Mesenteric fat pad (tissue), 1 donor: ENCODE results near the gene BIN2. TPM values are rescaled to one million over a fixed set of nuclear protein-coding genes. Genes with fewer than 3 reads are reported as not detected.
"Not testable (repeated sequence)": the region's sequence is repeated elsewhere in the genome, so short reads cannot be mapped to it uniquely, and the experiment has no call there.

Source experiments
- DNase-seq: peaks from one replicate; pipeline ENCODE4 v3.0.0-alpha.2; 2020; ENCODE audit warnings: low spot score
- total RNA-seq: library from RNA; stranded (reverse); fragmentation: NEBNext Ultra II Directional; extraction: Animal tissue kit (Norgen Biotek cat#: 25700); gene quantifications from one replicate; pipeline ENCODE4 v1.2.1, GENCODE V29; 2021
- donor health status: DM: yes; HTN: yes; CAD: no.

BIN2 gene
- total RNA-seq, 1 donor from 2014 or later = 14.4 TPM

DNA sequence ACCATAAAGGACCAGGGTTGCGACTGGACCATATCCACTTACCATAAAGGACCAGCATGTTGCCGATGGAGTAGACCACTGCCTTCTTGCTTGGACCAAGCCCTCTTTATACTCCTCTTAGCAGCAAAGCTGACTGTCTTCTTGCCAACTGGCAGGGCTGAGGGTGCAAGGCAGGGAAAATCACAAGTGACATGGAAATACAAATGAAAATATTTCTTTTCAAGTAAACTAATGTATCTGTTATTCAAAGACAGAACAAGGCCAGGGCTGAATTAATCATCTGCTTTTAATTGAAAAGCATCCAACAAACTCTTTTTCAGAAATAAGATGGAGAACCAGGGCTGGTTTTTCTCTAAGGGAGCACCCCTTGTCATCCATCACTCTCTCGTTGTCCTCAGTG is 22.6 kb upstream of the BIN2 start, which contains the start of gene CELA1:
Gene CELA1 (minus strand): TSS at position 99 of the 400 bp plus-strand sequence. CDS start 41 bp downstream, at position 58.
- DNase-seq = no peak

DNA sequence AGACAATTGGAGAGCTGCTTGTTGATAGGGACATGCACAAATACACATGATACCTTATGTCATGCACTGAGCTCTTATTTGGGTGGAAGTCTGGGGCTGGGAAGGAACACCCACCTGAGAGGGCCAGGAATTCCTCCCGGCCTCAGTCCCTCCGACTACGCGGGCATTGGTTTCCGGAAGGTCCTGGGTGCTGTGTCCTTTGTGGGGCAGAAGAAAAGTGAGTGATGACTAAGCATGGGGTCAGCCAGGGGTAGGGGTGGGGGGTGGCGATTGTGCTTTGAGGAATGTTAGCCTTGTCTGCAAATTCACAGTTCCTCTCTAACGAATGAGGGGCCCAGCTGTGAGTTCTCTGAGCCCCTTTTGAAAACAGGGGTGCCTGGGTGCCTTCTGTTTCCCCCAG is 21.7 kb upstream of the BIN2 start:
- DNase-seq = no peak

DNA sequence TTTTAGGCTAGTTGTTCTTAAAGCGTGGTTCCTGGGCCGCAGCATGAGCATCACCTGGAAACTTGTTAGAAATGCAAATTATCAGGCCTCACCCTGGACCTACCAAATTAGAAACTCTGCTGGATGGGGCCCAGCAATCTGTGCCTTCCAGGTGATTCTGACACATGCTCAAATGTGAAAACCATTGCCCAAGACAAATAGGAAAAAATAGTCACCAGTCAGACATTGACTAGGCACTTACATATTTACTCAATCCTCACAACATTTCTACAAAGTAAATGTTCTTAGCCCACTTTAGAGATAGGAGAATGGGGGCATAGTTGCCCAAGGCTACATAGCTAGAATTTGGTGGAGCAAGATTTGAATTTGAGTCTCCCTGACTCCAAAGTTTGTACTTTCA is 19.2 kb upstream of the BIN2 start:
- no peak for DNase-seq

DNA sequence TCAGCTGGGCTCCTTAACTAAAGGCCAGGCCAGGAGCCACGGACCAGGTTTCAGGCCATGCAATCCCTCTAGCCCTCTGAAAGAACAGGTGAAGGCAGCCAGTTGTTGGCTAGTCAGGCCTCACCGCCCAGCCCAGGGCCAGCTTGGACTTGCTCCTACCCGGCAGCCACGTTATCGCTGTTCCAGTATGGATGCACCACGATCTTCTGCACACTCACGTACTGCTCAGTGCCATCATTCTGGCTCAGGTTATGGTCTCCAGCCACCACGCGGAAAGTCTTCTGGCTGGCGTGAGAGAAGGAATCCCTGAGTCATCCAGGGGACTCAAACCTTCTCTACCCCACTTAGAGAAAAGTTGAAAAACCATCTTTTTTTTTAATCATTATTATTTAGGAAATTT is 18.4 kb upstream of the BIN2 start:
- no peak for DNase-seq

DNA sequence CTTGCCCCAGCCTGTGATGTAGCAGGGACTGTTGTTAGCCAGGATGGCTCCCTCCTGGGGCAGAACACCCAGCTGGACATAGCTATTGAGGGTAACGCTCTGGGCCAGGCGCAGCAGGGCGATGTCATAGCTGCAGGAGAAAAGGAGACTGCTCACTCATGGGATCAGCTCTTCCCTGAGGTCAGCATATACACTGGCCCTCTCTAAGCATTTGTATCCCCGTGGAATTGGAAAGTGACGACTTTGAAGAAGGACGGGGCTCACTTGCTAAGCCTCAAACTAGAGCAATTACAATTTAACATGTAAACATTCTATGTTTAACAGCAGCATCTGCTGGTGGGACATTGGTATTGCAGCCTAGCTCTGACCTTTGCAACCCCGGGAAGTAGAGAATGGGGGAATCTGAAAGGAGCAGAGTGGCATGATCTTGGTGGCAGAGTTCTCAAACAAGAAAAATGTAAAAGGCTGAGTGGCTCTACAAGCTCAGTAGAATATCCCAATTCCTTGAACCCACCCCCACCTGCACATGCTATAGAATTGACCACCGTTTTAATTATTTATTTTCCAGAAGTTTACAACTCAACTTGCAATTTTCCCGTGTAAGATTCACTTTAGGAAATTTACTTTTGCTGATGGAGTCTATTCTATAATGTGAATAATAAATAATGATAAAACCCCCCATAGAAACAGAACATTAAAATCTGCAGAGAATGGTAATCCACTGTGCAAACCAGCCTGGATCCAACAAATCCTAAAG is 17.5 kb upstream of the BIN2 start:
- no peak for DNase-seq

DNA sequence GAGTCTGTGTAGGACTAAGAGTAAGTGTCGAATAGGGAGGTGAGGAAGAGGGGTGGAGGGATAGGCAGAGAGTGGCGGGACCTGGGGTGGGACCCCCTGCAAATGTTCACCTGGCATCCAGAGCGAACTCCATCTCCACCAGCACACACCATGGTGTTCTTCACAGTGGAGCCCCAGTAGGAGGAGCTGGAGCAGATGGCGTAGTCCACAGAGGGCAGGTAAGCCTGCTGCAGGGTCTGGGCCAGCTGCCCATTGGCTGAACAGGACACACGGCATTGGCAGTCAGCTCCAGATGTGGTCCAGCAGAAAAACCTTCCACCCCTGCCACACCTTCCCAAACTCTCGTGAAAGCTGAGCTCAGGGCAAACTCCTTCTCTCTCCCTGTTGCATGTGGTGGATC is 15.8 kb upstream of the BIN2 start:
- no peak for DNase-seq

DNA sequence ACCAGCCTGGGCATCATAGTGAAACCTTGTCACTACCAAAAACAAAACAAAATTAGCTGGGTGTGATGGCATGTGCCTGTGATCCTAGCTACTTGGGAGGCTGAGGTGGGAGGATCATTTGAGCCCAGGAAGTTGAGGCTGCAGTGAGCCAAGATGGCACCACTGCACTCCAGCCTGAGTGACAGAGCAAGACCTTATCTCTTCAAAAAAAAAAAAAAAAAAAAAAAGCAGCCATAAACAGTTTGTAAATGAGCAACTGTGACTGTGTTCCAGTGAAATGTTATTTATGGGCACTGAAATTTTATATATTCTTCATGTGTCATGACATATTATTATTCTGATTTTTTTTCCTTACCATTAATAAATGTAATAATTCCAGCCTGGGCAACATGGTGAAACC is 13.4 kb upstream of the BIN2 start:
- DNase-seq = not testable (repeated sequence)

DNA sequence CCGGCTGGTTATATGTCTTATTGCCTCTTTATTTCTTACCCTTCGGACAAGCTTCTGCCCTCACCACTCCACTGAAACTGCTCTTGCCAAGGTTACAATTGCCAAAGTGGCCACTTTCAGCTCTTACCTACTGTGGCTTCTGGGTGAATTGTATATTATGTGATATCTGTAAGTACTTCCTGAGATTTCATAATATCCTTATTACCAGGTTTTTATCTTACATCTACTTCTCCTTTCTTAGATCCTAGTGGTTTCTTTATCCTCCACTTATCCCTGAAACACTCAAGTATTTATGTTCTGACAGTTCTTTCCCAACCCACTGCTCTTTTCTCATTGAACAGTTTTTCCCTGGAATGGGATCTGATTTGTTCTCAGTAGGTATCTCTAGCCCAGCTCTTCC is 12.0 kb upstream of the BIN2 start:
- DNase-seq = no peak

DNA sequence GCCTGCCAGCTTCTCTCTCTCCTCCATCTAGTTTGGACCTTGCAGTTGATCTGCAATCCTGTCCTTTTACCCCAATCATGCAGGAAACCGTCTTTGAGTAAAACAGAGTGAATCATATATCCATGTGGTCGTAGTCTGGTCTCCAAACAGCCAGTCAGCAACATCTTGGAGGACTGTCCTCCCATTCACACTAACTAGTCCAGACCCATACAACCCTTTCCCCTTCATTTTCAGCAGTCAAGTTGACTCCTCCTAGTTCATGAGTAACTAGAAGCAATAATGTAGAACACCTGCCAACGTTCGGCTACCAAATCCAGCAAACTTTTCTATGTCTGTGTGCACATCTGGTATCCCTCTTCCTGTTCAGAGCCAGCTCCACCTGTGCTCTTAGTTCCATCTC is 10.8 kb upstream of the BIN2 start:
- DNase-seq = no peak

DNA sequence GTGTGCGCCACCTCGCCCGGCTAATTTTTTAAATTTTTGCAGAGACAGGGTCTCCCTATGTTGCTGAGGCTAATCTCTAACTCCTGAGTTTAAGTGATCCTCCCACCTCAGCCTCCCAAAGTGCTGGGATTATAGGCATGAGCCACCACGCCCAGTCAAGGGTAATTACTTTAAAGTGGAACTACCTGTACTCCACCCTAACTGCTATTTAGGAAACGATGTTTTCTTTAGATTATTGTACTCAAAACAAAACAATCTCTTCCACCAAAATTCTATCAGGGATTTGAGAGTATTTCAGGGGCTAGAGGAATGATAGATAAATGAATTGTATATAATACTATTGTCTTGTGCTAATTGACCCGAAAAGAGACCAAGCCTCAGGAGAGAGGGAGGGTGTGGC is 9.6 kb upstream of the BIN2 start:
- no peak for DNase-seq

DNA sequence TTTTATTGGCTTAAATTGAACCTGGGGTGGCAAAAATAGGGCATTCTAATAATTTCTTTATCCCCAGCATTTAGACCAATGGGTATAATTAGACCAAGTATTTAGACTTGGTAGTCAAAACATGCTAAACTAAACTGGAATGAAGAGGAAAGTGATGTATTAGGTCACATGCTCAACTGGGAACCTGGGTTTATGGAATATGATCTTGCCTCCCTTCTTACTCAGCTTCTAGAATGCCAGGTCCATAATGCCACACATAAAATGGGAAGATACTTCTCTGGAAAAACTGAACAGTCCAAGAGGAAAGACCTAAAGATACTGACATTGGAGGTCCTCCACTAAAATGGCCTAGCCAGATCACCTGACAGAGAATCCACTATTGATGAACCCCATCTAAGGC is 6.2 kb upstream of the BIN2 start:
- DNase-seq = no peak

DNA sequence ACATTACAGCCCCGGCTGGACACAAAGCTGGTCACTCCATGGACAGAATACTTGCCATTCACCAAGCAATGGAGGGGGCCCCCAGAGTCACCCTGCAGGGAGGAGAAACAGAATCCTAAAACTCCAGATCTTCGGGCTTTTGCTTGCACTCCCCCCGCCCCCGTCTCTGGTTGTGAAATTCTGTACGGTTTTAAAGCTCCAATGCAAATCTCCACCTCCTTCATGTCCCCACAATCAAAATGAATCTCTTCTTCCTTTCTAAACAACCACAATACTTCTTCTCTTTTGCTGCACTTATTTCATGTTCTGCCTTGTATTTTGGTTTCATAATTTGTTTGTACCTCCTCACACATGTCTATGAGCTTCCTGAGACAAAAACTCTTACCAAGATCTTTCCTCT is 5.8 kb upstream of the BIN2 start:
- DNase-seq = no peak

DNA sequence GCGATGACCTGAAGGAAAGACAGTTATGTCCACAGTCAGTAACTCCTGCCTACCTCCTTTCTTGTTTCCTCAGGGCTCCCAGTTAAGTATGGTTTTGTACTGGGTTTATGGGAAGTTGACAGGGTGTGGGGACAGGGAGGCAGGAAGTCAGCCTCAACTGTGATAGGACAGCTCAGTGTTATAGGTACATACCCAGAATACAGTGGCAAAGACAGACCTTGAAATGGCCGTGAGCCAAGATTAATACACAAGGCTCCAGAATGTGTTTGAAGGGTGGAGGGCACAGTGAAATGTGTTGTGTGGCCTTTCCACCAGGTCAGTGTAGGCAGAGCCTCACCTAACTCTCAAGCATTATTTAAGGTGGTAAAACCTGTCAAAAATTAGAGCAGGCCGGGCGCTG is 4.6 kb upstream of the BIN2 start:
- DNase-seq = no peak

DNA sequence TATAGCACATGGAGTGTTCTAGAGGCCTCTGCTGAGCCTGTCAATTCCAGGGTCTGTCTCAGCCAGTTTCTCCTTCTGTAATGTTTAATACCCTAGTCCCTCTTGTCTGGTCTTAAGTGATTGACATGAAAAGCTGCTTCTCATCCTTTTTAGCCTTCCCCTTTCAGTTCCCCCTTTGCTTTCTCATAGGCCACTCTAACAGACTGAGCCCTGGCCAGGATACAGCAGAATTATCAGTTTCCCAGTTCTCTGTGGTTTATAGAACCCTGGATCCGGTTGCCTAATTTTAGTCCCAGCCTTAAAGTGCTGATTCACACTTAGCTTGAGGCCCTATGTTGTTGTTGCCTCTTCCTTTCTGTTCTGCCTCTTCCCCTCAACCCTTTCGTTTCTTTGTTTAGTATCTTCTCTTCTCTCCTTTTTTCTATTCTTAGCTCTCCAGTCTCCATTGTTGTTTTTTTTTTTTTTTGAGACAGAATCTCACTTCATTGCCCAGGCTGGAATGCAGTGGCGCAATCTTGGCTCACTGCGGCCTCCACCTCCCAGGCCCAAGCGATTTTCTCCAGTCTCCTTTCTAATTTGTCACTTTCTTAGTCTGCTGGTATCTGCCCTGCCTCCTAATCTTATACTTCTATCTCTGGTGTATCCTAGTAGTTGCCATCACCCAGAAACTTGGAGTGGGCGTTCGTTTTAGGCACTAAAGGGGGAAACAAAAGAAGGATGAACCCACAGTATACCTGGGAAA is 2.9 kb upstream of the BIN2 start:
- DNase-seq = no peak

DNA sequence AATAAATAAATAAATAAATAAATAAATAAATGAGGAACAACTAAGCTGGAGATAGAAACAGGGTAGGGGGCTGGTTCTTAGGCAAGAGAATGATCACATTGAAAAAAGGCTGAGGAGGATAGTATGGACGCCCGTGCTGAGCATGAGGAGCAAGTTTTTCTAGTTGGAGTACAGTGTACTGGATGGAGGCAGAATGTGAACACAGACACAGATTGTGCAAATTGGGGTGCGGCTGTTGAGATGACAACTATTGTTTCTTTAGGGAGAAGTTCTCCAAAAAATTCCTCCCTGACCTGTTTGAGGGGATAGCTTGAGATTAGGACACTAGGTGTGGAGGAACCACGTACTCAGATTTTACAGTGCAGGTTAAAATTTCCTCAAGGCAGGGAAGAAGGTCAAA is 979 bp upstream of the BIN2 start:
- no peak for DNase-seq

DNA sequence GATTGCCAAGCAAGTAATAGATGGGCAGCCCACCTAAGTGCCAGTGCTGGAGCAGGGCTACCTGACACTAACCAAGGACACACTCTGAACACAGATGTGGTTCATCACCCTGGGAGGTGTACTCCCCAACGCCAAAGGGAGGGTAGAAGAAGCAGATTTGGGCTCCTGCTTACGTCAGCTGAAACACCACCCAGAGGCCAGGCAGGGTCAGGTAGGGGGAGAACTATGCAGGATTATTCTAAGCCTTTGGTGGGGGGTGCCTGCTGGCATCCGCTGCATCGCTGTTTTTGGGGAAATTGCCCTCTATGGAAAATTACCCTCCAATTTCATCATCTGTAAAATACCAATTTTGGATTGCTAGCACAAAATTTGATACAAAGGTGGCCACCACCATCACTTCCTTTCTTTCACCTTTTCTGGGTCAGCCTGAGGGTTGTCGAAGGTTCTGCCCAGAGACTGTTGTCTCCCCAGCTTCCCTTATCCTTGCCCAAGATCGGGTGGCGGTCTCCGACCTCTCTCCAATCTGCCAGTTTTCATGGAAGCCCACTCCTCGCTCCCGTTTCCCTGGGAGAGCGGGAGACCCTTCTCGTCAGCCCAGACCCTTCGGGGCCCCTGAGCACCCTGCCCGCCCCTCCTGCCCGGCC is 535 bp downstream of the BIN2 start:
- no peak for DNase-seq

DNA sequence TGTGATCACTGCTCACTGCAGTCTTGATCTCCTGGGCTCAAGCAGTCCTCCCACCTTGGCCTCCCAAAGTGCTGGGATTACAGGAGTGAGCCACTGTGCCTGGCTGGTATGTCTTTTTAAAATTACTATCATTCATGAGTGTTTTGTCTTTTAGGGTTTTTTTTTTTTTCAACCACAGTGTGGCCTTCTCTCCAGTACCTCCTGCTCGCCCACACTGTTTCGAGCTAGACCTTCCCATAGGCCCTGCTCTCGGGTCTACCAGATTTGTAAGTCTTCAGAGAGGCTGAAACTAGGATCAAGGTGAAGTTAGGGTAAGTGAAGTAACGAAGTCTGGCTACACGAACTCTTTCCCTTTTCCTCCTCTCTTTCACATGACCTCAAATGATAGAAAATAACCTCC is 1.5 kb downstream of the BIN2 start:
- no peak for DNase-seq

DNA sequence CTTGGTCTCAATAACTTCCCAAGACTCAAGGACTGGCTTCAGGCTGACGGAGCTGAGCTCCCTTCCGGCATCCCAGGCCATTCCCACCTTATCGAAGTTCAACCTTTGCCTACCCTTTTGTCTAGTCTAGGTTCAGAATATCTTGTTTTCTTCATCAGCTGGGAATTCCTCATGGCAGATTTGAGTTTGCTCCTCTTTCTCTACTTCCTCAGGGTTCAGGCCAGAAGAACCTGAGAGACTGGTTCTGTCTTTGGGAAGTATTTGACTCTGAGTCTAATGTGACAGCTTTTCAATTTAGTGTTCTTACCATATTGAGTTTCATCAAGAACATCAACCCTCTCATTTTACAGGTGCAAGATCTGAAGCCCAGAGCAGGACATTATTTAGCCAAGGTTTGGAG is 2.1 kb downstream of the BIN2 start:
- DNase-seq = no peak

DNA sequence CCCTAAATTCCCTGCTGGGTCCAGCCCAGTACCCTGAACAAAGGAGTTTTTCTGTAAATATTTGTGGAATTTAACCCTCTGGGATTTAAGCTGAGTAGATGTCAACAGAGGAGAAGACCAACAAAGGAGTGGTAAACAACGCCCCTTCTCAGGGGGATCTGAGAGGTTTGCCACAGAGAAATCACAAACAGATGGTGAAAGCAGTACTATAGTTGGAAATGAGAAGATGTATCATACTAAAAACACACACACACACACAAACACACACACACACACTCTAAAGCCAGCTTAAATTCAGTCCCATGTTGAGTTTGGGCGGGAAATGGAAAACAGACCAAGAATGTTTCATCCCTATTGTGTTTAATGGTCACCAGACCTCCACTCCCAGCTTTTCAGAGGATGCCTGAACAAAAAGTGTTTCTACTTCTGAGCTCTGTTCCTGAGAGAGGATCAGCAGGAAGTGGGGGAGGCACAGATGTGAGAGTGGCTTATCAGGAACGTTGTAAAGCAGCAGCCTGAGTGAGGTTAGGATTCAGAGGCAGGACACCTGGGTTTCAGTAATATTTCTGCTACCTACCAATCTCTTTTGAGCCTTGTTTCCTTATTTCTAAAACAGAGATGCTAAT is 3.2 kb downstream of the BIN2 start:
- DNase-seq = no peak

DNA sequence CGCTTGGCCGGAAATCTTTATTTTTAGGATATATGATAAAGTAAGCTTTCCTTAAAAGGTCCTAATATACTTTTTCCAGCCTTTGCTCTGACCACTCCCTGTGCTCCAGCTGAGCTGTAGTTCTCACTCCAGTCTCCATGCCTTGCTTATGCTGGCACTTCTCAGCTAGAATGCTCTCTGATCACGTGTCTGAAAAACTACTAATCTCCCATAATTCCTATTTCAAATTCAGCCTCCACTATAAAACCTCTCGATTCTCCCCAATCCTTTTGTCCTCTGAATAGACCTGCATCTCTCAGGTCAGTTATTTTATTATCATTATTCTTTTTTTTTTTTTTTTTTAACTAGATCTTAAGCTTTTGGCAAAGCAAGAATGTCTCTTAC is 3.7 kb downstream of the BIN2 start:
- no peak for DNase-seq

DNA sequence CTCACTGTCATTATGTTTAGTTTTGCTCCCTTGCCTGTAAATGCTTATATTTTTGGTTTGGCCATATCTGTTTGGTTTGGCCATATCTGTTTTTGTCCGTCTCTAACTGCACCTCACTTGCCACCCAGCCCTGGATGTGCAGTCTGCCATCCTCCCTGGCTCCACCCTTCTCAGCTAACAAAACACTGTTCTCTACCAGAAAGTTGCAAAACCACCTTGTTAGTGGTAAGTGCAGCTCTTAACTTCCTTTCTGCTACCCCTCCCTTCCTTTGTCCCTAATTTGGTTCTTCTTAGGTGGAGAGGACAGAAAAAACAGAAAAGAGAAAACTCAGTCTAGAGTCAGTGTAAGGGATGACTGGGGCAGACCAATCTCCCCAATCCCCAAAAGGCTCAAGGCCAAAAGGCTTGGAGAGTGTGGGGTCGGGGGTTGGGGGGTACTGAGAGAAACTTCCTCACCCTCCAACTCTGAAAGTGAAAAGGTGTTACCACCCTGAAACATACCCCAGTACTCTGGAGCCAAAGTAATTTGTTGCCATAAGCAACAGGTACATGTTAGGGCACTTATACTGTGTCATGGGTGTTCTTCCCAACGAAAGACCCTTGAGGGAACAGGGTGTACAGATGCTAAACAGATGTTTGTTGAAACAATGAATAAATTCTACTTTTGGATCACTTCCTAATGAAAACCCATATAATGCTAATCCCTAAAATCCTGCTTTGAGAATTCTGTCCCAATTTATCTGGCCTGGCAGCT is 5.0 kb downstream of the BIN2 start:
- no peak for DNase-seq
